LNCaP clone FGC (cell line): ENCODE measurements around the gene FLYWCH1.

ENCODE experiments used
- DNase-seq: peaks from one replicate; pipeline ENCODE4 v3.0.0-alpha.2; 2011; ENCODE audit warnings: low read depth
- H3K4me3 ChIP-seq: 2 replicates; pipeline ENCODE4 v1.5.1; 2011; ENCODE audit warnings: mild to moderate bottlenecking, low read depth, low read length, control low read depth
- CTCF ChIP-seq: IDR thresholded peaks from 2 replicates; pipeline ENCODE4 v1.5.1; 2012; ENCODE audit warnings: mild to moderate bottlenecking; ENCODE audit not compliant: control insufficient read depth, insufficient read depth; ENCODE audit errors: extremely low read depth

FLYWCH1 gene

GRCh38 chr16:2969545-2970521 lies 58.1 kb downstream of the FLYWCH1 start:
- DNase-seq: no peak
- peak overlapping the region; percentile 74 for H3K4me3 ChIP-seq
- TF ChIP-seq CTCF: peak; percentile 48

- DNase-seq: no peak
- peak overlapping the region; percentile 74 for H3K4me3 ChIP-seq
- no peak for TF ChIP-seq CTCF
These were observed 58.8 kb downstream of the FLYWCH1 start for GRCh38 chr16:2970563-2970962.

GRCh38 chr16:2971134-2971984 lies 59.6 kb downstream of the FLYWCH1 start:
- TF ChIP-seq CTCF: no peak
- H3K4me3 ChIP-seq: no peak overlapping the region
- DNase-seq: no peak

GRCh38 chr16:2971985-2972784 lies 60.5 kb downstream of the FLYWCH1 start:
- no peak for TF ChIP-seq CTCF
- DNase-seq: no peak
- H3K4me3 ChIP-seq: no peak overlapping the region

- no peak for DNase-seq
- no peak overlapping the region for H3K4me3 ChIP-seq
- no peak for TF ChIP-seq CTCF
These were observed 61.4 kb downstream of the FLYWCH1 start for GRCh38 chr16:2973093-2973492.

GRCh38 chr16:2973605-2974318 lies 62.0 kb downstream of the FLYWCH1 start:
- no peak for DNase-seq
- no peak overlapping the region for H3K4me3 ChIP-seq
- no peak for TF ChIP-seq CTCF
